HEK293 (cell line): ENCODE measurements around the gene PHACTR3.

Experiments
- CTCF ChIA-PET: fragments of 350-600 bp; formaldehyde crosslinking; extraction: SDS; loops from one replicate; lab custom pipeline; 2021; ENCODE audit warnings: antibody characterized with exemption; lab: Yijun Ruan, JAX
- POLR2A ChIA-PET: fragments of 300-600 bp; formaldehyde crosslinking; extraction: SDS; loops from one replicate; lab custom pipeline; 2020; ENCODE audit warnings: antibody characterized with exemption, inconsistent platforms; lab: Yijun Ruan, JAX
- H3K27ac ChIP-seq: fragments of 200-500 bp; sonication (Bioruptor generic); 2 replicates; pipeline ENCODE4 v1.5.1; 2014; ENCODE audit warnings: low read depth, low read length, control low read depth, inconsistent platforms; ENCODE audit errors: extremely low read depth
- H3K36me3 ChIP-seq, 2 experiments: fragments of 200-500 bp in 1 of 2; sonication (Bioruptor generic) in 1 of 2; 1 replicate in 1 of 2; 2 replicates in 1 of 2; pipeline ENCODE4 v1.5.1; 2014 to 2017; ENCODE audit warnings: inconsistent platforms in 2 of 2, low read length in 2 of 2; ENCODE audit not compliant: control insufficient read depth in 2 of 2, insufficient read depth in 1 of 2
- H3K4me1 ChIP-seq: fragments of 200-500 bp; sonication (Bioruptor generic); 2 replicates; pipeline ENCODE4 v1.5.1; 2014; ENCODE audit warnings: mild to moderate bottlenecking, low read length, inconsistent platforms; ENCODE audit not compliant: control insufficient read depth, insufficient read depth
- H3K4me3 ChIP-seq: 2 replicates; pipeline ENCODE4 v1.5.1; 2011; ENCODE audit warnings: low read depth, mild to moderate bottlenecking, control low read depth, low read length, moderate library complexity
- H3K9me3 ChIP-seq: fragments of 200-500 bp; sonication (Bioruptor generic); 2 replicates; pipeline ENCODE4 v1.5.1; 2014; ENCODE audit warnings: low read depth, low read length, inconsistent platforms; ENCODE audit not compliant: control insufficient read depth, insufficient read depth
- HOXC10 ChIP-seq: sonication (generic); formaldehyde crosslinking; IDR thresholded peaks from 2 replicates; pipeline ENCODE4 v1.8.1; 2023; ENCODE audit warnings: mild to moderate bottlenecking, missing genetic modification reagents
- KLF9 ChIP-seq: fragments of 450-650 bp; formaldehyde crosslinking; IDR thresholded peaks from 2 replicates; pipeline ENCODE4 v1.5.1; 2016; ENCODE audit warnings: missing biosample characterization, missing genetic modification characterization, low read depth
- MZF1 ChIP-seq: fragments of 450-650 bp; formaldehyde crosslinking; IDR thresholded peaks from 2 replicates; pipeline ENCODE4 v1.5.1; 2017; ENCODE audit warnings: missing biosample characterization, missing genetic modification characterization, borderline replicate concordance
- SP2 ChIP-seq: fragments of 450-650 bp; formaldehyde crosslinking; IDR thresholded peaks from 2 replicates; pipeline ENCODE4 v1.5.1; 2016; ENCODE audit warnings: missing biosample characterization, missing genetic modification characterization
- ZBTB49 ChIP-seq: fragments of 450-650 bp; formaldehyde crosslinking; IDR thresholded peaks from 2 replicates; pipeline ENCODE4 v1.5.1; 2016; ENCODE audit warnings: missing biosample characterization, missing genetic modification characterization, low read depth
- ZBTB7A ChIP-seq: fragments of 450-650 bp; formaldehyde crosslinking; IDR thresholded peaks from 2 replicates; pipeline ENCODE4 v1.5.1; 2016; ENCODE audit warnings: low read depth, missing biosample characterization, missing genetic modification characterization
- ZFP3 ChIP-seq: fragments of 450-650 bp; formaldehyde crosslinking; IDR thresholded peaks from 2 replicates; pipeline ENCODE4 v1.5.1; 2016; ENCODE audit warnings: low read depth, missing biosample characterization, missing genetic modification characterization
- ZIC2 ChIP-seq: fragments of 450-650 bp; formaldehyde crosslinking; IDR thresholded peaks from 2 replicates; pipeline ENCODE4 v1.5.1; 2016; ENCODE audit warnings: missing biosample characterization, missing genetic modification characterization
- ZNF114 ChIP-seq: fragments of 450-650 bp; formaldehyde crosslinking; IDR thresholded peaks from 2 replicates; pipeline ENCODE4 v1.5.0; 2017; ENCODE audit warnings: missing biosample characterization, missing genetic modification characterization
- ZNF184 ChIP-seq: fragments of 450-650 bp; IDR thresholded peaks from 2 replicates; pipeline ENCODE4 v1.5.1; 2018; ENCODE audit warnings: missing biosample characterization, mild to moderate bottlenecking, missing genetic modification characterization
- ZNF19 ChIP-seq: fragments of 450-650 bp; formaldehyde crosslinking; IDR thresholded peaks from 2 replicates; pipeline ENCODE4; 2016; ENCODE audit warnings: missing biosample characterization, missing genetic modification characterization, low read depth
- ZNF239 ChIP-seq: fragments of 450-650 bp; formaldehyde crosslinking; IDR thresholded peaks from 2 replicates; pipeline ENCODE4 v1.5.1; 2016; ENCODE audit warnings: missing biosample characterization, missing genetic modification characterization
- ZNF560 ChIP-seq: fragments of 450-650 bp; formaldehyde crosslinking; IDR thresholded peaks from 2 replicates; pipeline ENCODE4 v1.5.1; 2017; ENCODE audit warnings: missing biosample characterization, missing genetic modification characterization, borderline replicate concordance
- ZNF626 ChIP-seq: fragments of 450-650 bp; sonication (Bioruptor Pico); formaldehyde crosslinking; IDR thresholded peaks from 2 replicates; pipeline ENCODE4 v1.5.1; 2018; ENCODE audit warnings: missing biosample characterization, missing genetic modification characterization, inconsistent platforms
- ZNF660 ChIP-seq: fragments of 450-650 bp; IDR thresholded peaks from 2 replicates; pipeline ENCODE4 v1.5.1; 2018; ENCODE audit warnings: missing biosample characterization, mild to moderate bottlenecking, missing genetic modification characterization
- ZNF704 ChIP-seq: fragments of 450-650 bp; formaldehyde crosslinking; IDR thresholded peaks from 2 replicates; pipeline ENCODE4 v1.5.1; 2016; ENCODE audit warnings: missing biosample characterization, missing genetic modification characterization
- ZNF837 ChIP-seq: fragments of 450-650 bp; formaldehyde crosslinking; IDR thresholded peaks from 2 replicates; pipeline ENCODE4 v1.5.1; 2016; ENCODE audit warnings: missing biosample characterization, missing genetic modification characterization
- ZXDB ChIP-seq: fragments of 450-650 bp; formaldehyde crosslinking; IDR thresholded peaks from 2 replicates; pipeline ENCODE4 v1.5.1; 2016; ENCODE audit warnings: missing biosample characterization, missing genetic modification characterization
- TF ChIP-seq, protein P1 (sequence below): fragments of 450-650 bp; formaldehyde crosslinking; IDR thresholded peaks from 2 replicates; pipeline ENCODE4 v1.5.1; 2016; ENCODE audit warnings: missing biosample characterization, missing genetic modification characterization

Gene PHACTR3

DNA sequence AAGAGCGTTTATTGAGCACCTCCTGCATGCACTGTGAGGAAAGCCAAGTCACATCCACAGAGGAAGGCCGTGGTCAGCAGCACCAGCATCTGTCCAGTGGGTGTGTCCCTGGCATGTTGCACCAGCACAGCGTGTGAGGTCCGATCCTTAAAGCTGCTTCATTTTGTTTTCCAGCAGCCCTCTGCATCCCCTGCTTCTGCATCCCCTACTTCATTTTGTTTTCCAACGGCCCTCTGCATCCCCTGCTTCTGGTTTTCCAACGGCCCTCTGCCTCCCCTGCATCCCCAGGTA, 181.3 kb downstream of the PHACTR3 start:
- no peaks in the 10 kb centered on the region for H3K36me3 ChIP-seq
- no peak overlapping the region for H3K27ac ChIP-seq
- H3K4me1 ChIP-seq, result no peaks in the 10 kb centered on the region
- no peak overlapping the region for H3K4me3 ChIP-seq
- H3K9me3 ChIP-seq, result no peaks in the 10 kb centered on the region
- POLR2A ChIA-PET, result no interaction called here
- no peak for TF ChIP-seq SP2 (tag by site-specific recombination)
- CTCF ChIA-PET, result interaction anchor here (10.1 kb wide), 1 partner anchor 64 kb away, joined by 233 read pairs; no protein-coding TSS in a partner anchor

DNA sequence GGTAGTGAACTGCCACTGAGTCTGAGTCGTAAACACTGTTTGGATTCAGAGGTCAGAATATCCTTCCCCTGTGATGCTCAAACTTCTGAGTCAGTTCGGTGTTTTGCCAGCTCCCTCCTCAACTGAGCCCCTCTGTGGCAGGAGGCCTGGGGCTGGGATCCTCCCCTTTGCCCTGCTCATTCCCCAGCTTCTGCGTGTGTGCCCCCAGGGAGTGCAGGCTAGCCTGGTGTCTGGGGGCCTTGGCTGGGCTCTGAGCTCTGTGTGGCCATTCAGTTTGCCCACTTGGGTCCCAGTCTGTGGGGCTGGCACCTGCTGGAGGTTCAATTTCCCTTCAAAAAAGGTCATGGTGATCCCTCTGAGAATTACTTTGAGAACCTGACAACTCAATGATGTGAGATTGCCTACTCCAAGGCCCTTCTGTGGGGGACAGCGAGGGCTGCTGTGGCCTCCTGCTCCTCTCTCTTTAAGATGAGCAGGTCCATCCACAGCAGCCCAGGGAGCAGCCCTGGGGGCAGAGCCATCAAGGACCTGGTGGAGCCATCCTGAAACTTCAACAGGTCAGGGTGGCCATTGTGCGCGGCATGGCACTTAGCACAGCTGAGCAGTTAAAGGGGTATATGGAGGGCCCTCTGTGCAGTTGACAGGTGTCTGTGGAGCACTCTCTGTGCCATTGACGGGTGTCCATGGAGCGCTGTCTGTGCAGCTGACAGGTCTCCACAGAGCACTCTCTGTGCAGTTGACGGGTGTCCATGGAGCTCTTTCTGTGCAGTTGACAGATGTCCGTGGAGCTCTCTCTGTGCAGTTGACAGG, 181.9 kb downstream of the PHACTR3 start:
- ChIA-PET POLR2A (no interaction called here), CTCF (interaction anchor here (0.7 to 10.1 kb wide), 3 partner anchors 13 to 64 kb away, joined by 3 to 233 read pairs (median 3); no protein-coding TSS in a partner anchor)
- TF ChIP-seq ZIC2 (tag by site-specific recombination) (no peak), ZNF837 (tag by site-specific recombination) (no peak), ZBTB7A (no peak), HOXC10 (CRISPR knock-in tag) (no peak), ZBTB49 (tag by site-specific recombination) (no peak), ZNF704 (tag by site-specific recombination) (no peak), ZXDB (tag by site-specific recombination) (no peak), KLF9 (tag by site-specific recombination) (no peak), ZNF626 (no peak), ZNF560 (tag by site-specific recombination) (no peak), ZNF239 (tag by site-specific recombination) (no peak), ZNF19 (tag by site-specific recombination) (no peak), ZFP3 (no peak), ZNF114 (tag by site-specific recombination) (no peak), ZNF660 (no peak), MZF1 (tag by site-specific recombination) (no peak), ZNF184 (no peak)
- TF ChIP-seq, protein P1, sequence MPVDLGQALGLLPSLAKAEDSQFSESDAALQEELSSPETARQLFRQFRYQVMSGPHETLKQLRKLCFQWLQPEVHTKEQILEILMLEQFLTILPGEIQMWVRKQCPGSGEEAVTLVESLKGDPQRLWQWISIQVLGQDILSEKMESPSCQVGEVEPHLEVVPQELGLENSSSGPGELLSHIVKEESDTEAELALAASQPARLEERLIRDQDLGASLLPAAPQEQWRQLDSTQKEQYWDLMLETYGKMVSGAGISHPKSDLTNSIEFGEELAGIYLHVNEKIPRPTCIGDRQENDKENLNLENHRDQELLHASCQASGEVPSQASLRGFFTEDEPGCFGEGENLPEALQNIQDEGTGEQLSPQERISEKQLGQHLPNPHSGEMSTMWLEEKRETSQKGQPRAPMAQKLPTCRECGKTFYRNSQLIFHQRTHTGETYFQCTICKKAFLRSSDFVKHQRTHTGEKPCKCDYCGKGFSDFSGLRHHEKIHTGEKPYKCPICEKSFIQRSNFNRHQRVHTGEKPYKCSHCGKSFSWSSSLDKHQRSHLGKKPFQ (tag by site-specific recombination), result no peak
- H3K27ac ChIP-seq, result no peak overlapping the region
- H3K4me3 ChIP-seq, result no peak overlapping the region
- H3K36me3 ChIP-seq, result no peaks in the 10 kb centered on the region
- no peaks in the 10 kb centered on the region for H3K4me1 ChIP-seq
- no peaks in the 10 kb centered on the region for H3K9me3 ChIP-seq
